Medulla oblongata (tissue), 1 donor: Measurements from ENCODE around the gene OSM.
"Not testable (repeated sequence)": the region's sequence is repeated elsewhere in the genome, so short reads cannot be mapped to it uniquely, and the experiment has no call there.

Experiments
- DNase-seq: peaks from one replicate; pipeline ENCODE4 v3.0.0-alpha.2; 2015; ENCODE audit errors: extremely low spot score

Gene OSM

GRCh38 chr22:30245181-30245984 lies 21.3 kb downstream of the OSM start:
- no peak for DNase-seq

GRCh38 chr22:30244641-30245040 lies 22.0 kb downstream of the OSM start:
- DNase-seq, result no peak

- DNase-seq, result no peak
These were observed 22.6 kb downstream of the OSM start for GRCh38 chr22:30244066-30244465.

GRCh38 chr22:30243661-30244060 lies 23.0 kb downstream of the OSM start:
- DNase-seq, result no peak

GRCh38 chr22:30241576-30242371 lies 24.9 kb downstream of the OSM start:
- DNase-seq, result no peak

- DNase-seq, result no peak
These were observed 25.9 kb downstream of the OSM start for GRCh38 chr22:30240541-30241417.

- DNase-seq, result no peak
These were observed 26.9 kb downstream of the OSM start for GRCh38 chr22:30239488-30240405.

- no peak for DNase-seq
These were observed 27.8 kb downstream of the OSM start for GRCh38 chr22:30238661-30239487.

GRCh38 chr22:30238136-30238535 lies 28.5 kb downstream of the OSM start:
- no peak for DNase-seq

GRCh38 chr22:30236875-30237274 lies 29.8 kb downstream of the OSM start:
- DNase-seq, result no peak

GRCh38 chr22:30235687-30236170 lies 30.9 kb downstream of the OSM start:
- no peak for DNase-seq

- DNase-seq, result peak; percentile 26
These were observed 31.7 kb downstream of the OSM start for GRCh38 chr22:30234786-30235470.

GRCh38 chr22:30234325-30234724 lies 32.3 kb downstream of the OSM start:
- DNase-seq, result not testable (repeated sequence)

GRCh38 chr22:30233582-30233981 lies 33.1 kb downstream of the OSM start:
- no peak for DNase-seq

- DNase-seq, result no peak
These were observed 33.9 kb downstream of the OSM start for GRCh38 chr22:30232716-30233218.

GRCh38 chr22:30230787-30231461 lies 35.7 kb downstream of the OSM start:
- no peak for DNase-seq

GRCh38 chr22:30230330-30230729 lies 36.3 kb downstream of the OSM start:
- DNase-seq, result no peak
